H1 (cell line): Measurements from ENCODE around the gene ITGB1BP1. TPM values are rescaled to one million over a fixed set of nuclear protein-coding genes. Genes with fewer than 3 reads are reported as not detected.

ENCODE experiments used
- CTCF ChIA-PET: fragments of 300-600 bp; sonication (Branson Sonifier 250); formaldehyde crosslinking; loops from one replicate; lab custom pipeline; 2021; ENCODE audit not compliant: partially characterized antibody; lab: Charles Lee
- POLR2A ChIA-PET: fragments of 300-600 bp; sonication (Branson Sonifier 250); formaldehyde crosslinking; loops from one replicate; lab custom pipeline; 2021; ENCODE audit warnings: inconsistent platforms; ENCODE audit not compliant: partially characterized antibody; lab: Charles Lee
- DNase-seq, 2 experiments: peaks; one replicate each; pipeline versions ENCODE4 v3.0.0 to v3.0.0-alpha.2; 2010 to 2022; ENCODE audit warnings: low spot score in 2 of 2, low read depth in 1 of 2, mixed read lengths in 1 of 2
- FAIRE-seq: peaks from 2 replicates; lab custom pipeline; 2011; peaks lifted over from hg19 to GRCh38; lab: Jason Lieb, UNC
- H2AFZ ChIP-seq: 2 replicates; pipeline ENCODE4 v1.8.1; 2012; ENCODE audit warnings: low read length, inconsistent platforms
- H2AK5ac ChIP-seq: 2 replicates; pipeline ENCODE4 v1.6.1; 2013; ENCODE audit warnings: low read depth, low read length
- H2BK120ac ChIP-seq: replicated peaks from 2 replicates; pipeline ENCODE3; 2013; ENCODE audit warnings: low read depth, low read length, inconsistent platforms
- H2BK12ac ChIP-seq: 2 replicates; pipeline ENCODE4 v1.6.1; 2013; ENCODE audit warnings: low read depth, low read length
- H2BK15ac ChIP-seq: 2 replicates; pipeline ENCODE4 v1.6.1; 2013; ENCODE audit warnings: low read length
- H2BK20ac ChIP-seq: 2 replicates; pipeline ENCODE4 v1.6.1; 2013; ENCODE audit warnings: low read length
- H2BK5ac ChIP-seq: 2 replicates; pipeline ENCODE4 v1.6.1; 2013; ENCODE audit warnings: low read depth, low read length
- H3K14ac ChIP-seq: 2 replicates; pipeline ENCODE4 v1.6.1; 2013; ENCODE audit warnings: inconsistent platforms; ENCODE audit not compliant: insufficient read length
- H3K18ac ChIP-seq: 2 replicates; pipeline ENCODE4 v1.6.1; 2013; ENCODE audit warnings: low read length; ENCODE audit errors: extremely low read depth
- H3K23ac ChIP-seq: 2 replicates; pipeline ENCODE4 v1.6.1; 2013; ENCODE audit warnings: inconsistent platforms; ENCODE audit not compliant: insufficient read length
- H3K23me2 ChIP-seq: 2 replicates; pipeline ENCODE4 v1.6.1; 2013; ENCODE audit warnings: low read depth, low read length
- H3K27ac ChIP-seq: 2 replicates; pipeline ENCODE4 v1.6.1; 2011; ENCODE audit warnings: low read depth, low read length, inconsistent platforms
- H3K27me3 ChIP-seq, 4 experiments: replicated peaks in 1 of 4; 1 replicate in 1 of 4; 2 replicates in 3 of 4; pipeline versions ENCODE4 v1.6.1 to v1.8.1; 2011 to 2013; ENCODE audit warnings: low read length in 3 of 4, mild to moderate bottlenecking in 3 of 4, inconsistent platforms in 2 of 4, mixed read lengths in 2 of 4, moderate library complexity in 1 of 4; ENCODE audit not compliant: control insufficient read depth in 3 of 4, insufficient read depth in 3 of 4; ENCODE audit errors: extremely low read depth in 1 of 4
- H3K36me3 ChIP-seq, 4 experiments: 2 replicates each; pipeline versions ENCODE4 v1.6.1 to v1.8.1; 2011 to 2013; ENCODE audit warnings: mild to moderate bottlenecking in 4 of 4, low read length in 3 of 4, moderate library complexity in 2 of 4, control low read depth in 1 of 4, inconsistent platforms in 1 of 4; ENCODE audit not compliant: insufficient read depth in 4 of 4, control insufficient read depth in 2 of 4
- H3K4ac ChIP-seq: replicated peaks from 2 replicates; pipeline ENCODE3; 2013; ENCODE audit warnings: low read length, low read depth, mixed read lengths, inconsistent platforms; ENCODE audit not compliant: insufficient read length
- H3K4me1 ChIP-seq, 4 experiments: replicated peaks in 1 of 4; 1 replicate in 1 of 4; 2 replicates in 3 of 4; pipeline versions ENCODE4 v1.6.1 to v1.8.1; 2011 to 2013; ENCODE audit warnings: low read length in 3 of 4, inconsistent platforms in 2 of 4, mixed read lengths in 1 of 4; ENCODE audit not compliant: insufficient read depth in 4 of 4, control insufficient read depth in 3 of 4
- H3K4me2 ChIP-seq, 2 experiments: 2 replicates each; pipeline versions ENCODE4 v1.6.1 to v1.8.1; 2011 to 2013; ENCODE audit warnings: low read depth in 2 of 2, low read length in 2 of 2, control low read depth in 1 of 2, inconsistent platforms in 1 of 2, mild to moderate bottlenecking in 1 of 2; ENCODE audit not compliant: insufficient read depth in 1 of 2
- H3K4me3 ChIP-seq, 4 experiments: fragments of 200-600, 300-600 bp in 1 of 4; sonication (generic), shearing (Covaris generic), sonication (Bioruptor Twin) in 1 of 4; 2 replicates each; pipeline versions ENCODE4 v1.5.1 to v1.8.1; 2011 to 2016; ENCODE audit warnings: low read length in 4 of 4, low read depth in 3 of 4, control low read depth in 2 of 4, inconsistent platforms in 2 of 4, mild to moderate bottlenecking in 2 of 4, mixed read lengths in 1 of 4, moderate library complexity in 1 of 4; ENCODE audit not compliant: insufficient read depth in 2 of 4; ENCODE audit errors: extremely low read depth in 1 of 4
- H3K56ac ChIP-seq: replicated peaks from 2 replicates; pipeline ENCODE3; 2013; ENCODE audit warnings: low read depth, mild to moderate bottlenecking, mixed read lengths, low read length, inconsistent platforms; ENCODE audit not compliant: insufficient read length
- H3K79me1 ChIP-seq: 2 replicates; pipeline ENCODE4 v1.6.1; 2013; ENCODE audit warnings: low read depth, low read length, control low read depth
- H3K79me2 ChIP-seq, 2 experiments: 2 replicates each; pipeline versions ENCODE4 v1.6.1 to v1.8.1; 2012 to 2013; ENCODE audit warnings: low read length in 2 of 2, mild to moderate bottlenecking in 2 of 2, inconsistent platforms in 1 of 2; ENCODE audit not compliant: insufficient read depth in 2 of 2, control insufficient read depth in 1 of 2
- H3K9ac ChIP-seq, 4 experiments: replicated peaks in 1 of 4; 1 replicate in 1 of 4; 2 replicates in 3 of 4; pipeline versions ENCODE4 v1.6.1 to v1.8.1; 2011 to 2013; ENCODE audit warnings: low read depth in 3 of 4, low read length in 3 of 4, control low read depth in 2 of 4, mild to moderate bottlenecking in 2 of 4, moderate library complexity in 2 of 4, inconsistent platforms in 1 of 4; ENCODE audit errors: extremely low read depth in 1 of 4
- H3K9me3 ChIP-seq, 2 experiments: 2 replicates each; pipeline versions ENCODE4 v1.6.1 to v1.8.1; 2012 to 2013; ENCODE audit warnings: mild to moderate bottlenecking in 2 of 2, moderate library complexity in 2 of 2, control low read depth in 1 of 2, inconsistent platforms in 1 of 2, low read depth in 1 of 2, low read length in 1 of 2, mixed read lengths in 1 of 2; ENCODE audit not compliant: insufficient read depth in 2 of 2
- H4K20me1 ChIP-seq, 2 experiments: replicated peaks in 1 of 2; 2 replicates each; pipeline versions ENCODE3 to v1.8.1; 2011 to 2013; ENCODE audit warnings: inconsistent platforms in 2 of 2, low read length in 2 of 2, mild to moderate bottlenecking in 1 of 2; ENCODE audit not compliant: insufficient read depth in 2 of 2, control insufficient read depth in 1 of 2
- H4K5ac ChIP-seq: 2 replicates; pipeline ENCODE4 v1.6.1; 2013; ENCODE audit warnings: low read length, low read depth, mixed read lengths, inconsistent platforms; ENCODE audit not compliant: insufficient read length
- H4K8ac ChIP-seq: 2 replicates; pipeline ENCODE4 v1.8.0; 2013; ENCODE audit warnings: mild to moderate bottlenecking, moderate library complexity, low read length, inconsistent platforms; ENCODE audit not compliant: insufficient read depth; ENCODE audit errors: extremely low read depth
- H4K91ac ChIP-seq: replicated peaks from 2 replicates; pipeline ENCODE3; 2013; ENCODE audit warnings: low read length, mixed read lengths, inconsistent platforms; ENCODE audit not compliant: insufficient read length
- CEBPB ChIP-seq: IDR thresholded peaks from 2 replicates; pipeline ENCODE4 v1.6.1; 2012; ENCODE audit warnings: low read depth, low read length
- KDM5A ChIP-seq: fragments of 200-600 bp; IDR thresholded peaks from 2 replicates; pipeline ENCODE4 v1.7.1; 2012; ENCODE audit warnings: mild to moderate bottlenecking, low read length, inconsistent platforms, mixed read lengths
- PHF8 ChIP-seq: fragments of 200-600 bp; sonication (generic); conservative IDR thresholded peaks from 2 replicates; pipeline ENCODE4 v1.7.1; 2012; ENCODE audit warnings: low read depth, mild to moderate bottlenecking, inconsistent platforms, low read length, moderate library complexity
- POLR2A ChIP-seq, 2 experiments: IDR thresholded peaks; 1 replicate in 1 of 2; 2 replicates in 1 of 2; pipeline ENCODE4 v1.6.1; 2011; ENCODE audit warnings: low read depth in 2 of 2, low read length in 2 of 2, mild to moderate bottlenecking in 2 of 2; ENCODE audit errors: control extremely low read depth in 1 of 2
- SRF ChIP-seq: IDR thresholded peaks from 2 replicates; pipeline ENCODE4 v1.6.1; 2011; ENCODE audit warnings: mild to moderate bottlenecking, low read depth, low read length, moderate library complexity
- TEAD4 ChIP-seq: IDR thresholded peaks from 2 replicates; pipeline ENCODE4 v1.6.1; 2012; ENCODE audit warnings: low read depth, low read length, inconsistent platforms, mixed read lengths
- WGBS, 2 experiments: shearing (Covaris generic) in 1 of 2; methylation state at CpG; one replicate each; pipeline versions ENCODE4 v1.1.6 to v1.1.7; 2013 to 2015; ENCODE audit warnings: low lambda C conversion rate in 2 of 2, mixed read lengths in 2 of 2, inconsistent platforms in 1 of 2, low coverage in 1 of 2, missing lambda C conversion rate in 1 of 2; ENCODE audit not compliant: insufficient replicate concordance in 2 of 2, insufficient coverage in 1 of 2, insufficient read length in 1 of 2; ENCODE audit errors: extremely low coverage in 1 of 2, missing lambda C conversion rate in 1 of 2; 5-methylcytosine and 5-hydroxymethylcytosine counted together
- polyA plus RNA-seq, 7 experiments: library from polyadenylated mRNA; depleted of rRNA in 3 of 7; stranded (reverse) in 5 of 7; unstranded in 2 of 7; fragments of >200 nt in 5 of 7; fragments of 200-250 nt in 2 of 7; gene quantifications; 1 replicate in 5 of 7; 2 replicates in 1 of 7; 4 replicates in 1 of 7; pipeline versions ENCODE4 v1.2.1 to v1.2.3, GENCODE V29; 2011 to 2013; ENCODE audit warnings: missing spikeins in 2 of 7, mixed read lengths in 2 of 7
- total RNA-seq: library from RNA; stranded (reverse); fragmentation: NEBNext Ultra II Directional; extraction: Animal tissue kit (Norgen Biotek cat#: 25700); gene quantifications from 2 replicates; pipeline ENCODE4 v1.2.1, GENCODE V29; 2021

ITGB1BP1 gene
- total and polyA plus RNA-seq, 2 of the 8 experiments (the other 6 are each of a cell fraction or from before 2014, with no cell fraction given): 16.1 to 45.4 TPM

DNA sequence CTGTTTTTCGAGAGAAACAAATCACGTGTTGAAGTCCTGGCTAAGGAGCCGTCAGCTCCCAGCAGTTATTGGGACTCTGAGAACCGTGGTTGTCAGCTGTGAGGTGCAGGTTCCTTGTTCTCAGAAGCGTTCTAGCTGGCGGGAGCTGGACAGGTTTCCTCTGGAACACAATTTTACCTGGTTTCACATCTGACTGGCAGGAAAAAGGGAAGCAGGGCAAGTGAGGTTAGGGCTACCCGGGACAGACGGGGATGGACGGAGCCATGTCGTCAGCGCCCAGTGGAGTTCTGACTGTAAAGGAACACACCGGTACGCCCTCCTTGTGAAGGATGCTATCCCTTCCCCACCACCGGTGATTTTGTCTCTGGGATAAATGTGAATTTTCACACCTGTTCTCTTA is 26.1 kb downstream of the ITGB1BP1 start:
- Histone ChIP-seq H4K8ac (no peak overlapping the region), H3K79me1 (no peaks in the 10 kb centered on the region), H3K56ac (no peak overlapping the region), H3K36me3 (no peaks in the 10 kb centered on the region; a peak in 2 of 8 replicates), H3K4me1 (peaks cover 4 to 7% (median 5%) of the 10 kb centered on the region in 4 experiments; a peak in 6 of 7 replicates), H2BK15ac (no peak overlapping the region), H3K18ac (no peak overlapping the region), H4K91ac (no peak overlapping the region), H2AK5ac (no peak overlapping the region), H3K23ac (no peak overlapping the region), H3K23me2 (no peaks in the 10 kb centered on the region), H2BK5ac (no peak overlapping the region), H4K5ac (no peak overlapping the region), H3K4me2 (no peak overlapping the region), H3K14ac (no peak overlapping the region), H3K4me3 (no peak overlapping the region), H2BK12ac (no peak overlapping the region), H2BK20ac (no peak overlapping the region), H3K9me3 (no peaks in the 10 kb centered on the region), H2AFZ (no peak overlapping the region), H2BK120ac (no peak overlapping the region), H3K4ac (no peak overlapping the region), H3K27me3 (no peaks in the 10 kb centered on the region), H3K27ac (no peak overlapping the region), H3K79me2 (no peaks in the 10 kb centered on the region), H3K9ac (no peak overlapping the region), H4K20me1 (peaks cover 2 to 4% of the 10 kb centered on the region in 2 experiments)
- DNase-seq: no peak
- POLR2A ChIA-PET: no interaction called here
- 93% methylated on average over 14 of the region's 14 CpGs; no CpG with 5 or more reads in 1 of the 2 experiments for WGBS, 2 experiments
- FAIRE-seq: no peak
- CTCF ChIA-PET: interaction anchor here (1.2 to 1.7 kb wide), 3 partner anchors 22 to 254 kb away, joined by 3 to 5 read pairs (median 3); no protein-coding TSS in a partner anchor
- TF ChIP-seq CEBPB (no peak), SRF (no peak), KDM5A (no peak), PHF8 (no peak), POLR2A (IDR thresholded peaks at IDR 0.05; ENCODE audit: control extremely low read depth in 1 of 2, low read depth in 2 of 2, low read length in 2 of 2) (no peak), TEAD4 (no peak)
